Limb (tissue), 2 donors: ENCODE data around the gene CDH1.
A peak's percentile ranks its signal among the peaks of the same experiment; 100 is the strongest.

Experiments
- DNase-seq, 2 donors: peaks; one replicate each; pipeline ENCODE4 v3.0.0-alpha.2; 2016; ENCODE audit errors: extremely low spot score in 2 of 2

The CDH1 gene

DNA sequence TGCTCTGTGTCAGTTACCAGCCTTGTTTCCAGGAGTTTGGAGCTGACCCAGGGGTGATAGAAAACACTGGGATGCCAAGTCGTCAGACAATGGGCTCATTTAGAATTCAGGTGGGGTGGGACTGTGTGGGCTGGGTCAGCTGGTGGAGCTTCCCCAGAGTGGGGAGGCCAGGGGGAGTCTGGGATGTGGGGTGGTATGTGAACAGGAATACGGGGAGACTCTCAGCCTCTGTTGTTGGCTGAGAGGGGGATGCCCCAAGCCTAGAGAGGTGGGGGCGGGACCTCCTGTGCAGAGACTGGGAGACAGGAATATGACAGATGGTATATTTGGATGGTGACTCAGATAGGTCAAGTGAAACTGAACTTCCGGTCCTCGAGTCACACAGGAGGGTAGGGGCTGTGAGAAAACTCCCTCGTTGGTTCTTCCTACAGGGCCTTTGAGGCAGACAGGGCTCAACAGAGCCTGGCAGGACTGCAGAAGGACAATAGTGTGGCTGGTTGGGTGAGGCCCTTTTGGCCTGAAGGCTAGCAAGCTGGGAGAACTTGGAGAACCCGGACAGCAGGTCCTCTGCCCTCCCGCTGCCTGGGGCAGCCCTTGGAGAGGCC, 23.7 kb downstream of the CDH1 start:
- DNase-seq: no peak

DNA sequence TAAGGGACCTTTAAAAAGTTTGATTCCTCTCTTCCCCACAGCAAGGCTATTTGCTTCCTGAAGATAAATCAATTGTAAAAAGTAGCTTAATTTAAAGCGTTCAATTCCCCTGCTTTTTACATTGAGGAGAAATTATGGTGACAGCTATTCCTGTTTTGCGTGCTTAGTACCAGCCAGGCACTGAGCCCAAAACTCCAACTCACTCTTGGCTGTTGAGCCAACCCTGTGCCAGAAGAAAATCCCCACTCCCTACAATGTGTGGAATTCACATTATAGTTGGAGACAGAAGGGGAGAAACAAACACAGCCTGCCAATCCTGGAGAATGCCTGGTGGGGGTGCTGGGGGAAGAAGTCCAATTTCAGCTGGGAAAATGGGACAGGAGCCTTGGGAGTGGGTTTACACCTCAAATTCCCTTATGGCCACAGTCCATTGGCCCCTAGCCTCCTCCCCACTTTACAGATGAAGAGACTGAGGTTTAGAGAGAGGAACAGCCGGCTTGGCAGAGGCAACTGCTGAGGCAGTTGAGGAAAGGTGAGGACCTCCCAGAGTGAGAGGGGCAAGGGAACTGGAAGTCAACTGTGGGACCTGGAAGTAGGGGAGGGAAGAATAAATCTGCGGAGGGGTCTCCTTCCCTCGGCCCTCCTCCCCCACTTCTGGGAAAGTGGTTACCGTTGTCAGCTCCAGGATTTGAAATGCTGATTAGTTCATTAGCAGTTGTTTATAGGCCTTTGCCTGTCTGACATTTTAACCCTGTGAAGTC, 26.1 kb downstream of the CDH1 start:
- peak; percentile 48 to 60 for DNase-seq

GRCh38 chr16:68764862-68765261, 27.8 kb downstream of the CDH1 start:
- DNase-seq: no peak

DNA sequence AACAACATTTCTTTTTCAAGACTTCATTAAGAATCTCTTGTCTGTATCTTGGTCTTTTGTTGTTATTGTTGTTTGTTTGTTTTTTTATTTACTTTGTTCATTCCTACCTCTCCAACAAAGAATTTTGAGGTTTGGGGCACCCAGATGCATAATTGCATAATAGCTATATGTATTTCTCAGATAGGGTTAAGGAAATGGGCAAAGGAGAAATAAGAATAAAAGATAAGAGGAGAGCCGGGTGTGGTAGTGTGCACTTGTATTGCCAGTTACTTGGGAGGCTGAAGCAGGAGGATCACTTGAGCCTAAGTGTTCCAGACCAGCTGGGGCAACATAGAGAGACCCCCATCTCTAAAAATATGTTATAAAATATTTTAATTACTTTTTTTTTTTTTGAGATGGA, 30.5 kb downstream of the CDH1 start:
- no peak for DNase-seq

- DNase-seq: no peak
Observed at GRCh38 chr16:68768175-68768574, 31.1 kb downstream of the CDH1 start.

DNA sequence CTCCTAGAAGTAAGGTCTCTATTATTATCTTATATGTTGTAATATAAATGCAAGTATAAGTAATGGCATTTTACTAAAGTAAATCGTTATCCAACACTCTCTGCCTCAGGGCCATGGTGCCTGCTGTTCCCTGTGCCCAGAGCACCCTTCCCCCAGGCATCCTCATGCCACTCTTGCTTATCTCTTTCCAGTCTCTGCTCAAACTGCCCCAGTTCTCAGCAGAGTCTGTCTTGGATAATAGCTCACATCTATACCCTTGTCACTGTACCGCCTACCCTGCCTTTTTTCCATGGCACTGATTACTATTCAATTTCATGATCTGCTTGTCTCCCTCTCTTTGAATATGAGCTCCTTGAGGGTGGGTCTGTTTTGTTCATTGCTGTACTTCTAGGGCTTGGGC, 31.7 kb downstream of the CDH1 start:
- no peak for DNase-seq

- DNase-seq: no peak
Observed at GRCh38 chr16:68770671-68771070, 33.6 kb downstream of the CDH1 start.

- DNase-seq: no peak
Observed at GRCh38 chr16:68772030-68772681, 35.1 kb downstream of the CDH1 start.

DNA sequence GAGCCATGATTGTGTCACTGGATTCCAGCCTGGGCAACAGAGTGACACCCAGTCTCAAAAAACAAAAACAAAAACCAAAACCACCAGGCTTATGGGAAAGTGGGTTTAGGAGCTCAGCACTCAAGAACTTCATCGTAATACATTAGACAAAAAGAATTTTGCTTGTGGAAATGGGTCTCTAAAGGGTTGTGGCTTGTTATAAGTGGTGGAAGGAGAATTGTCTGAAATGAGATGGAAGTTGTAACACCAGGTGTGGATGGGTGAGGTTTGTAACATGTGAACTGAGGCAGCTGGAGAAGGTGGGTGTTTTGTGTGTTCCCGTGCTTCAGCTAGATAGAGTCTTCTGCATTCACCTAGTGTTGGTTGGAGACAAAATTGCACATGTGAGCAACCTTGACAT, 35.8 kb downstream of the CDH1 start:
- DNase-seq: no peak

- DNase-seq: no peak
Observed at GRCh38 chr16:68774982-68775634, 38.0 kb downstream of the CDH1 start.

DNA sequence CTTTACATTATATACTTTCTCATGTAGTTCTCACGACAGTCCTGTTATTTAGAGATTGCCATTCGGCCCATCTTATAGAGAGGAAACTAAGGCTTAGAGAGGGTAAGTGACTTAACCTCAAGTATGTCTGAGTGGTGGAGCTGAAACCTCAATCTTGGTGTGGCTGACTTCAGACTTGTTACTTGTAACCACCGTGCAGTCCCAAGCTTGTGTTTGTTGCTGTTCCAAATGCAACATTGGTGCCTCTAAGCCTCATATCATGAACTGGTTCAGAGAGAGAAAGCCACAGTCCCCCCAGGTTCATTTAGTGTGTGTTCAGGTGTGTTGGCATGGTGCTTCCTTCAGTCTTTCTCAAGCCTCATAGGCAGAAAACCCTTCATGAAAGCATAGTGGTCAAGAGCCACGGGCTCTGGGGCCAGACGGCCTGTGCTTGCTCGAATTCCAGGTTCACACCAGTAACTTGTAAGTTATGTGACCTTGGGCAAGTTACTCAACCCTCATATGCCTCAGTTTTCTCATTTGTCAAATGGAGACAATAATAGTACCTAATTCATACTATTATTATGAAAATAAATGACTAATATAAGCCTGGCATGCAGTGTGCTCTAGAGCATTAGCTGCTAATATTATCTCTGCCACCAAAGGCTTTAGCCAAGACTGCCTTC, 39.9 kb downstream of the CDH1 start:
- DNase-seq: no peak

- DNase-seq: no peak
Observed at GRCh38 chr16:68778551-68779231, 41.6 kb downstream of the CDH1 start.

- DNase-seq: no peak
Observed at GRCh38 chr16:68779891-68780290, 42.8 kb downstream of the CDH1 start.

- no peak for DNase-seq
Observed at GRCh38 chr16:68781784-68782183, 44.7 kb downstream of the CDH1 start.

- DNase-seq: no peak
Observed at GRCh38 chr16:68782198-68783174, 45.4 kb downstream of the CDH1 start.

- no peak for DNase-seq
Observed at GRCh38 chr16:68784226-68784625, 47.1 kb downstream of the CDH1 start.

DNA sequence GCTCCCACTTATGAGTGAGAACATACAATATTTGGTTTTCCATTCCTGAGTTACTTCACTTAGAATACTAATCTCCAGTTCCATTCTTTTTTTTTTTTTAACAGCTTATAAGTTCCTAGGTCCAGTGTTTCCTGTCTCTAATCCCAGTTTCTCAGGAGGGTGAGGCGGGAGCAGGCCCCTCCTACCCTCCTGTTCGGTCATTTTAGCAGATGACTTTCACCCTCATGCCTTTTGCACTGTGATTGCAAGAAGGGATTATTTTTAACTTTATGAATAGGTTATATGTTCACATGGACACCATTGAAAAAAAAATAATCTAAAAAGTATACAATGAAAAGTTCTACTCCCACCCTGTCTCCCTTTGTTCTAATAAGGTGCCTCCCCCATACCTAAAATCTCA, 47.6 kb downstream of the CDH1 start:
- DNase-seq: no peak

GRCh38 chr16:68785715-68786114, 48.6 kb downstream of the CDH1 start:
- DNase-seq: no peak

DNA sequence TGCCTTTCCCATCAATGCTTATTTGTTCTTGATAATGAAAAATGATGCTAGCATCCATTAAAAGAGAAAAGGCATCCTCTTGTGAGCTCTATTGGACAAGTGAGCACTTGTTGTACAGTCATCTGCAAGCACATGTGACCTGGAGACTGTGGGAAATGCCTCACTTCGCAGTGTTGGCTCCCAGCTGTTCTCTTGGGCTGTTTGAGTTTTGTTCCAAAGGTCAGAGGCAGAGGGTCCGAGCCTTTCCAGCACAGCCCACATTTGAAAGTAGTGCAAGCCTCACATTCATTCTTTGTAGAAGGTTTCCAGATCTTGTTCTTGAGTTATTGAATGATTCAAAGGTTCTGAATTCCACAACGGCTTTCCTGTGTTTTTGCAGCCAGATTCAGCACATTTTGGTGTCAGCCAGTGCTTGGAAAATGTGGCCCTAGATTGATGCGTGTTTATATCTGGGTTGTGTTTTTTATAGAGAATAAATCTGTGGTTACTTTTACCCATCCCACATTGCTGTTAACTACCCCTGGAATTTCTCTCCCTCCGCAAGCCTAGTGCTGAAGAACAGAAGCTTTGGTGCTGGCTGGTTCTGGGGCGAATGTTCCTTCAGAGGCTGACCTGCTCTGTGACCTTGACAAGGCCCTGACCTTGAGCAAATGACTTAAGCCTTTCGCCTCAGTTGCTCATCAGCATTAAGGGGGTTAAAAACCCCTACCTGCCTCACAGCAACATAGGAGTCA, 49.8 kb downstream of the CDH1 start:
- peak; percentile 51 to 58 for DNase-seq
